Vagina (tissue), 2 donors: ENCODE results near the gene AHCYL2.

Source experiments
- POLR2A ChIP-seq, 2 donors: fragments of 450-650 bp; IDR thresholded peaks; one replicate each; pipeline ENCODE4 v1.6.1; 2017; ENCODE audit warnings: antibody characterized with exemption in 2 of 2, mild to moderate bottlenecking in 2 of 2, moderate library complexity in 2 of 2
- POLR2AphosphoS5 ChIP-seq, 2 donors: sonication (generic); formaldehyde crosslinking; IDR thresholded peaks; one replicate each; pipeline ENCODE4 v1.9.0; 2017; ENCODE audit warnings: antibody characterized with exemption in 2 of 2, mild to moderate bottlenecking in 2 of 2, low read depth in 1 of 2; ENCODE audit not compliant: insufficient read depth in 1 of 2
- TF ChIP-seq, protein P1 (sequence below), 3 experiments: fragments of 450-650 bp in 2 of 3; fragments of 200-600 bp in 1 of 3; sonication (generic) in 1 of 3; IDR thresholded peaks; one replicate each; pipeline ENCODE4 v1.5.1; 2017 to 2019; ENCODE audit warnings: antibody characterized with exemption in 3 of 3, mild to moderate bottlenecking in 2 of 3, moderate library complexity in 2 of 3

DNA sequence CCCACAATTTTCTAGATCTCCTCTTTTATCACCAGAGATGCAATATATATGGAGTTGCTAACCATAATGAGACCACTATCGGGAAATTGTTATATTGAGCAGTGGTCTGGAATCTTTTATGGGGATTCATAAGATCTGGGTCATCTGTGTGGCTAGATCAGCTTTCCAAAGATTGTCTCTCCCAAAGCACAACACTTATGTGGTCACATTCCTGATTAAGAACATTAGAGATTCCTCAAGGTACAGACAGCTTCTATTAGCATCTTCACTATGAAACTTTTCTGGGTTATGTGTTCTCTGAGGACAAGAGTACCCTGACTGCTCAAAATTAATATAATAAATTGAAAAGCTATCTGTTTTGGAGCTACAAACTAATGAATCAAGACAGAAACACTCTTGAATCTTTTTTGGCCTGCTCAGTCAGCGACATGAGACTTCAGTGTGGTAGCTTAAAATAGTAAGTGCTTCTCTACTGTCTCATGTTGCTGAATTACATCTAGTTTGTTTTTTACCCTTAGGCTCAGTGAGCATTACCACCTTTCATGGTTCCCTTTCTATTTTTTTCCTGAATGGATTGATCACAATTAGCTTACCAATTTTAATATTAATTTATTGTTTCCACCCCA is 166.8 kb downstream of the AHCYL2 start:
- TF ChIP-seq, protein P1, sequence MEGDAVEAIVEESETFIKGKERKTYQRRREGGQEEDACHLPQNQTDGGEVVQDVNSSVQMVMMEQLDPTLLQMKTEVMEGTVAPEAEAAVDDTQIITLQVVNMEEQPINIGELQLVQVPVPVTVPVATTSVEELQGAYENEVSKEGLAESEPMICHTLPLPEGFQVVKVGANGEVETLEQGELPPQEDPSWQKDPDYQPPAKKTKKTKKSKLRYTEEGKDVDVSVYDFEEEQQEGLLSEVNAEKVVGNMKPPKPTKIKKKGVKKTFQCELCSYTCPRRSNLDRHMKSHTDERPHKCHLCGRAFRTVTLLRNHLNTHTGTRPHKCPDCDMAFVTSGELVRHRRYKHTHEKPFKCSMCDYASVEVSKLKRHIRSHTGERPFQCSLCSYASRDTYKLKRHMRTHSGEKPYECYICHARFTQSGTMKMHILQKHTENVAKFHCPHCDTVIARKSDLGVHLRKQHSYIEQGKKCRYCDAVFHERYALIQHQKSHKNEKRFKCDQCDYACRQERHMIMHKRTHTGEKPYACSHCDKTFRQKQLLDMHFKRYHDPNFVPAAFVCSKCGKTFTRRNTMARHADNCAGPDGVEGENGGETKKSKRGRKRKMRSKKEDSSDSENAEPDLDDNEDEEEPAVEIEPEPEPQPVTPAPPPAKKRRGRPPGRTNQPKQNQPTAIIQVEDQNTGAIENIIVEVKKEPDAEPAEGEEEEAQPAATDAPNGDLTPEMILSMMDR (IDR thresholded peaks at IDR 0.05), result no peak
- TF ChIP-seq POLR2A (IDR thresholded peaks at IDR 0.05) (no peak), POLR2AphosphoS5 (IDR thresholded peaks at IDR 0.05; ENCODE audit: insufficient read depth in 1 of 2, low read depth in 1 of 2) (no peak)
